Purkinje cell (primary cell): ENCODE measurements around the gene TRMT61A. TPM values are rescaled to one million over a fixed set of nuclear protein-coding genes. Genes with fewer than 3 reads are reported as not detected.

Source experiments
- polyA plus RNA-seq: library from polyadenylated mRNA; unstranded; fragments of >200 nt; fragmentation: Nextera tagmentation; gene quantifications from 2 replicates; pipeline ENCODE4 v1.2.1, GENCODE V29; 2014

TRMT61A gene
- polyA plus RNA-seq, result 0.77 and 1.2 TPM in 2 replicates

DNA sequence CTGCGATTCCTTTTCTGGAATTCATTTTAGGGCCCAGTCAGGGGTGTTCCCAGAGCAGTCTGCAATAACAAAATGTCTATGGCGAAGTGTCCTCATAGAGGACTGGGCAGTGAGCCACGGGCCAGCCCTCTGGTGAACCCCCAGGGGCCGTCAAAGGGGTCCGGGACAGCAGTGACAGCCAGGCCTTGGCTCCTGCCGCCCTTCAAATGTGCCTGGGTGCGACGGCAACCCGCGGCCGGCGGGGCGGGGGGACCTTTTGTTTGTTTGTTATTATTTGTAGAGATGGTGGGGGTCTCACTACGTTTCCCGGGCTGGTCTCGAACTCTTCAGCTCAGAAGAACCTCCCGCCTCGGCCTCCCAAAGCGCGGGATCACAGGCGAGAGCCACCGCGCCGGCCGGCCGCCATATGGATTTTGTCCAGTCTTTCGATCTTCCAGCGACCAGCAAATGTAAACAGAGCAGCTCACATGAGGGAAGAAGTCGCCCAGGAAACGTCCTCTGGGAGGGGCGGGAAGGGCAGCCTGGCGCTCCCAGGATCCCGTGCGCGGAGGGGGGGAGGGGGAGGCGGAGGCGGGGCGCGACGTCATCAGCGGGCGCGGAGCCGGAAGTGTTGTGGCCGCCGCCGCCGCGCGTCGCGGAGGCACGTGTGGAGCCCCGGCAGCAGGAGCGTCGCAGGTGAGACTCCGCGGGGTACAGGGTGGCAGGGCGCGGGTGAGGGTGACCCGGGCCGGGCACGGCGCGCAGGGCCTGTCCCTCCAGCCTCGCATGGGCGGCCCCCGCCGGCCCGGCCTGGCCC, at the start of gene TRMT61A:
TSS of gene TRMT61A (plus strand) at position 610 of the 796 bp plus-strand sequence. CDS start 783 bp downstream, outside the sequence.

GRCh38 chr14:103522649-103523574, 6.1 kb upstream of the TRMT61A start, which contains the start of gene CKB:
TSS of gene CKB (minus strand) at chr14:103522830. CDS start at chr14:103522493, 337 bp downstream.

GRCh38 chr14:103562429-103563225, 33.6 kb downstream of the TRMT61A start, which contains the start of the genes BAG5 and COA8:
TSS of gene BAG5 (minus strand) at chr14:103562657. CDS start at chr14:103561164, 1,493 bp downstream.
TSS of gene COA8 (plus strand) at chr14:103562960. CDS start at chr14:103563002, 42 bp downstream.

Other genes starting within 250 kb of the TRMT61A start
- 483 and 751 TPM in 2 replicates for gene EIF5, start 195.0 kb upstream of the TRMT61A start, polyA plus RNA-seq
- 86.5 and 96.6 TPM in 2 replicates for gene MARK3, start 143.8 kb upstream of the TRMT61A start, polyA plus RNA-seq
- gene CKB, start 6.4 kb upstream of the TRMT61A start, polyA plus RNA-seq, result 1,258 and 1,817 TPM in 2 replicates
- 23.3 and 24.7 TPM in 2 replicates for gene BAG5, start 33.5 kb downstream of the TRMT61A start, polyA plus RNA-seq
- gene COA8, start 33.8 kb downstream of the TRMT61A start, polyA plus RNA-seq, result 50.7 and 60.2 TPM in 2 replicates
- gene KLC1, start 100.0 kb downstream of the TRMT61A start, polyA plus RNA-seq, result 260 and 296 TPM in 2 replicates
- not detected in 2 replicates for gene XRCC3, start 186.3 kb downstream of the TRMT61A start, polyA plus RNA-seq
- 33.5 and 39.3 TPM in 2 replicates for gene ZFYVE21, start 186.6 kb downstream of the TRMT61A start, polyA plus RNA-seq